Progenitor cell of endocrine pancreas (in vitro differentiated cells): ENCODE data around the gene FGB. TPM values are rescaled to one million over a fixed set of nuclear protein-coding genes. Genes with fewer than 3 reads are reported as not detected.

Source experiments
- DNase-seq: peaks from one replicate; pipeline ENCODE4 v3.0.0; 2021; ENCODE audit warnings: low spot score; ENCODE audit not compliant: unreplicated experiment
- H3K27ac Mint-ChIP-seq: 2 replicates; pipeline ENCODE4 v1.8.0; 2021; ENCODE audit warnings: mild to moderate bottlenecking, moderate library complexity, mixed read lengths
- H3K27me3 Mint-ChIP-seq: 2 replicates; pipeline ENCODE4 v1.8.0; 2021; ENCODE audit warnings: mixed read lengths
- H3K36me3 Mint-ChIP-seq: 2 replicates; pipeline ENCODE4 v1.8.0; 2022; ENCODE audit warnings: mixed read lengths; ENCODE audit not compliant: insufficient read depth
- H3K4me1 Mint-ChIP-seq: 2 replicates; pipeline ENCODE4 v1.8.0; 2021; ENCODE audit warnings: low read depth, mixed read lengths
- H3K4me3 Mint-ChIP-seq: 2 replicates; pipeline ENCODE4 v1.8.0; 2021; ENCODE audit warnings: low read depth, mild to moderate bottlenecking, moderate library complexity, mixed read lengths
- H3K9me3 Mint-ChIP-seq: 2 replicates; pipeline ENCODE4 v1.8.0; 2021; ENCODE audit warnings: low read depth, mixed read lengths
- total RNA-seq: library from RNA; stranded (reverse); gene quantifications from 2 replicates; pipeline ENCODE4 v1.2.1, GENCODE V29; 2021
- TF ChIP-seq, protein P1 (sequence below): fragments of 200-600 bp; sonication (generic); IDR thresholded peaks from one replicate; pipeline ENCODE4 v1.5.0; 2021; ENCODE audit warnings: antibody characterized with exemption, mild to moderate bottlenecking; ENCODE audit not compliant: unreplicated experiment

FGB gene
- total RNA-seq, 1 donor from 2014 or later, result 37.7 TPM

DNA sequence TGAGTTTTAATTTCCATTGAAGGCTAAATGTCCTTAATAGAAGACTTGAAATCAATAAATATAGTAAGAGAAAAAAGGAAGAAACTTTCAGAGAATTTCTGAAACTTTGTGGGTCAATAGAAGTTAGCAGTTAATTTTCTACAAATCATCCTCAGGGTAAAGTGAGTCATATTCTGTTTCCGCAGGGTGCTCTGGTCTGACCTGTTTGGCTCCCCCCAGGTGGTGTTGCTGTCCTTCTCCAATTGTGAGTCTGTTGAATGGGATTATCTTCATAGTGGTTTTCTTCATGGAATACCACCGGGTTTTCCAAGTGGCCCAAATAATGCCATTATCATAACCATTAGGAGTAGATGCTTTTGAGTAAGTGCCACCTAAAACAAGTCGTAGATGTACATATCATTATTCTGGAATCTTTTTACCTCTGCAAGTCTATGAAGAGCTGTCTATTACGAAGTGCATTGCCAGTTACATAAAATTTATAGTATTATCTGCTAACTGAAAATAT is 41.9 kb downstream of the FGB start:
- H3K4me1 Mint-ChIP-seq, result peaks cover 2% of the 10 kb centered on the region
- H3K27ac Mint-ChIP-seq, result no peak overlapping the region
- no peak for DNase-seq
- H3K27me3 Mint-ChIP-seq, result no peaks in the 10 kb centered on the region
- no peak overlapping the region for H3K4me3 Mint-ChIP-seq
- H3K9me3 Mint-ChIP-seq, result no peaks in the 10 kb centered on the region
- H3K36me3 Mint-ChIP-seq, result peaks cover 1% of the 10 kb centered on the region
- TF ChIP-seq, protein P1, sequence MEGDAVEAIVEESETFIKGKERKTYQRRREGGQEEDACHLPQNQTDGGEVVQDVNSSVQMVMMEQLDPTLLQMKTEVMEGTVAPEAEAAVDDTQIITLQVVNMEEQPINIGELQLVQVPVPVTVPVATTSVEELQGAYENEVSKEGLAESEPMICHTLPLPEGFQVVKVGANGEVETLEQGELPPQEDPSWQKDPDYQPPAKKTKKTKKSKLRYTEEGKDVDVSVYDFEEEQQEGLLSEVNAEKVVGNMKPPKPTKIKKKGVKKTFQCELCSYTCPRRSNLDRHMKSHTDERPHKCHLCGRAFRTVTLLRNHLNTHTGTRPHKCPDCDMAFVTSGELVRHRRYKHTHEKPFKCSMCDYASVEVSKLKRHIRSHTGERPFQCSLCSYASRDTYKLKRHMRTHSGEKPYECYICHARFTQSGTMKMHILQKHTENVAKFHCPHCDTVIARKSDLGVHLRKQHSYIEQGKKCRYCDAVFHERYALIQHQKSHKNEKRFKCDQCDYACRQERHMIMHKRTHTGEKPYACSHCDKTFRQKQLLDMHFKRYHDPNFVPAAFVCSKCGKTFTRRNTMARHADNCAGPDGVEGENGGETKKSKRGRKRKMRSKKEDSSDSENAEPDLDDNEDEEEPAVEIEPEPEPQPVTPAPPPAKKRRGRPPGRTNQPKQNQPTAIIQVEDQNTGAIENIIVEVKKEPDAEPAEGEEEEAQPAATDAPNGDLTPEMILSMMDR, result no peak

DNA sequence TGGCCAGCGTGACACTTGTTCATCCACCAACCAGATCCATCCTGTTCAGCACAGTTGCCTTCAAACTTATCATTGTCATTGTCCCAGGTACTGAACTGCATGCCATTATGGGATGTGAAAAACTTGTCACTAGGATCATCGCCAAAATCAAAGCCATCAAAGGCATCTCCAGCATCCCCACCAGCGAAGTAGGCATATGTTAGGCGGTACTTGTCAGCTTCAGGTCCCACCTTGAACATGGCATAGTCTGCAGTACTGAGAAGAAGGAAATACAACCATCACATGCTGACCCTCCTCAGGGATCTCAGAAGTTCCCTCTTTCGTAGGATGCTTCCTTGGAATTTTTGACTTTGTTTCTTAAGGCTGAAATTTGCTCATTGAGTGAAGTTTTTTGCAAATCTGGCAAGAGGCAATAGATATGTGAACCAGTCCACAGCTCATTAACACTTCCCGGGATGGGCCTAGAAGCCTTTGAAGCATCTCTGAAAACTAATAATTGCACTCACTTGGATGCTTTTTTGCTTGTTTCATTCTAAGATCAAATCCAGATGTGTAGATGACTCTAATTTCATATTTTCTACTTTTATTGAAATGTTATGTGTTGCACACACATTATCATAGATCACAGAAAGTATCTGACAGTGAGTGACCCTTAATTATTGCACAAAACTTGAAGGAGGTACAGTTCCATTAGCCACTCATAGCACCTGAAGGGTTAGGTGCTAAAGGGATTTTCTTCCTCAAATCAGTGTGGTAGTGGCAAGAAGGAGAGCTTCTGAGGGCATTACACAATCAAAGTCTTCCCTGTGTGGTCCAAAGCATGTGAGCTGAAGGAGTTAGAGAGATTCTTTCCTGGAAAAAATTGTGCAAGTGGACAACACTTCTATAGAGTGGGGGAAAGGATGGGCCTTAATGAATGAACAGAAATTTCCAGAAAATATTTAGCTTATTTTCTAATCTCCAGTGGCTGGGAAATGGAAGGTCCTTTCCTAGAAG is 44.2 kb downstream of the FGB start:
- DNase-seq, result no peak
- TF ChIP-seq, protein P1, result no peak
- H3K9me3 Mint-ChIP-seq, result no peaks in the 10 kb centered on the region

DNA sequence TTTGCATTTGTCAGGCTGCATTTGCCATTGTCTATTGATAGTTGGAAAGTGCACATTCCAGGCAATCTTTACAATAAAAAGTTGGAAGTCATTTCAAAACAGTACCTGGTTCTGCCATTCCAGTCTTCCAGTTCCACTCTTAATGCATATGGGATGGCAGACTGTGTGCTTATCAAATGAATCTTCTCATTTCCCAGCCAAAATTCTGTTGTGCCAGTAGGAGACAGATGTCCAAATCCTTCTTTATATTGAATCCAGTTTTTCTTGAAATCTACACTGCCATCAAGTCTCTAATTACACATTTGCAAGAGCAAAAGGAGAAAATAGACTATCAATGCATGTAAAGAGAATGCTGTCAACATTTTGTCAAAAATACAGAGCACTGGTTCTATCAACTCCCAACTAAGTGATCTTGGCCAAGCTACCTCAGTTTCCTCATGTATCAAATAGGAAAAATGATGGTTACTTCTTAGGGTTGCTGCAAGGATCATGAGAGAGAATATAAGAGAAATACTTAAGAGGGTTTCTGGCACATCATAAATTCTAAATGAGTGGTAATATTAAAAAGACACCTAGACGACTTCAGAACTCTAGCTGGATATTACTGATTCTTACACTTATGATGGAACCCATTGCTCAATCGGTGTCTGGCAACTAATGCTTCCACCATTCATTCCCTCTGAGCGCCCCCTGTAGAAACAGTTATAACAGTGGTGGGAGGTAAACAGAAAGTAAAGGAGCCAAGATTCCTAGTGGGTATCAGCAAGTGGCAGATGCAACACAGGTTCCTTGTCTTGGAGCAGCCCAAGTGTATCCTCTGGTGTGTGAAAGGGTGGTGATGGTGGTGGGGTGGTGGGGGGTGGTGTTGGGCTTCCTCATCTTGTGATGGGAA is 45.8 kb downstream of the FGB start:
- no peak overlapping the region for H3K27ac Mint-ChIP-seq
- no peak overlapping the region for H3K4me3 Mint-ChIP-seq
- H3K36me3 Mint-ChIP-seq, result peaks cover 1% of the 10 kb centered on the region
- TF ChIP-seq, protein P1, result no peak
- DNase-seq, result no peak
- H3K9me3 Mint-ChIP-seq, result no peaks in the 10 kb centered on the region
- peaks cover 13% of the 10 kb centered on the region for H3K4me1 Mint-ChIP-seq
- H3K27me3 Mint-ChIP-seq, result no peaks in the 10 kb centered on the region

More for the DNA sequence above, 44.2 kb downstream of the FGB start:
- Mint-ChIP-seq H3K4me3 (no peak overlapping the region), H3K27ac (no peak overlapping the region), H3K4me1 (peaks cover 5% of the 10 kb centered on the region), H3K36me3 (peaks cover 1% of the 10 kb centered on the region), H3K27me3 (no peaks in the 10 kb centered on the region)

DNA sequence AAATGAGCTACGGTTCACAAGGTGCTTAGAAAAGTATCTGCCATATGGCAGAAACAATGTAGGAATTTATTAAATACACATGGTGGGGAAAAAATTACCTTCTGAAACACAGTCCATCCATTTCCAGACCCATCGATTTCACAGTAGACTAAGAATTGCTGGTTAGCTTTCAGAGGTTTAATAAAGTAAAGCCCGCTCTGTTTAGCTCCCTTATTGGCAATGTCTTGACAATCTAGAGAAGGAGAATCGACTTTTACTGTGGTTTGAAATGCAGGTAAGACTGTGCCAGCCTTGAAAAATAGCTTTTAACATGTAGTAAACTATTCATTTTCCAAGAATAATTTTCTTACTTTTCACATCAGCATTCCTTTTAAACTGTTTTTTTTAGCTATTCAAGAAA is 46.7 kb downstream of the FGB start:
- no peak for DNase-seq
- TF ChIP-seq, protein P1, result no peak
- H3K36me3 Mint-ChIP-seq, result peaks cover 1% of the 10 kb centered on the region
- H3K27me3 Mint-ChIP-seq, result no peaks in the 10 kb centered on the region
- H3K9me3 Mint-ChIP-seq, result no peaks in the 10 kb centered on the region
- H3K4me3 Mint-ChIP-seq, result no peak overlapping the region
- H3K27ac Mint-ChIP-seq, result no peak overlapping the region
- peaks cover 14% of the 10 kb centered on the region for H3K4me1 Mint-ChIP-seq

DNA sequence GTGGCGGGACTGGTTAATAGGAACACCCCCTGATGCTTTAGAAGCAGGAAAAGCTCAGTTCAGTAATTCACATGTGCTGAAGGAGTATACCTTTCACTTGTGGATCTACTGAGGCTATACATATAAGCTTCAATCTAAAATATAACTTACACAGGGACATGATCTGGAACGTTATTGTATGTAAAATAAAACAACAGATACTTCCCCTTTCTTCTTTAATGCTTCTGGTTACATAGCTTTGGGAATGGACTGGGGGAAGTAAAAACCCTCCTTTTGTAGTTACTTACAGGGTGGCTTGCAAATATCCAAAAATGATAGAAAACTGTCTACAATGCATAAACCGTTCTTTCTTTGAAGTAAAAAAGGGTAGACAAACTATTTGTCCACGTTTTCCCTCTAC is 47.8 kb downstream of the FGB start:
- peaks cover 1% of the 10 kb centered on the region for H3K36me3 Mint-ChIP-seq
- H3K27me3 Mint-ChIP-seq, result no peaks in the 10 kb centered on the region
- DNase-seq, result no peak
- H3K4me3 Mint-ChIP-seq, result no peak overlapping the region
- no peak overlapping the region for H3K27ac Mint-ChIP-seq
- peaks cover 14% of the 10 kb centered on the region for H3K4me1 Mint-ChIP-seq
- no peaks in the 10 kb centered on the region for H3K9me3 Mint-ChIP-seq
- TF ChIP-seq, protein P1, result no peak
